HG03025 (cell line): ENCODE results near the gene ZNF804A.
"Not testable (repeated sequence)": the region's sequence is repeated elsewhere in the genome, so short reads cannot be mapped to it uniquely, and the experiment has no call there.

Source experiments
- ATAC-seq: cut with Tn5 transposase; IDR thresholded peaks from one replicate; pipeline ENCODE4 v1.9.1; 2021; ENCODE audit warnings: mild to moderate bottlenecking, moderate library complexity; ENCODE audit not compliant: unreplicated experiment, low FRiP score

Gene ZNF804A

GRCh38 chr2:184793176-184793575 lies 194.8 kb downstream of the ZNF804A start:
- ATAC-seq: no peak

GRCh38 chr2:184799379-184799778 lies 201.1 kb downstream of the ZNF804A start:
- ATAC-seq: no peak

GRCh38 chr2:184814421-184814820 lies 216.1 kb downstream of the ZNF804A start:
- ATAC-seq: no peak

GRCh38 chr2:184815824-184816223 lies 217.5 kb downstream of the ZNF804A start:
- no peak for ATAC-seq

- ATAC-seq: no peak
Observed at GRCh38 chr2:184824597-184824996, 226.3 kb downstream of the ZNF804A start.

- no peak for ATAC-seq
Observed at GRCh38 chr2:184830531-184830930, 232.2 kb downstream of the ZNF804A start.

- no peak for ATAC-seq
Observed at GRCh38 chr2:184834699-184835397, 236.5 kb downstream of the ZNF804A start.

GRCh38 chr2:184835398-184835715 lies 237.0 kb downstream of the ZNF804A start:
- no peak for ATAC-seq

- no peak for ATAC-seq
Observed at GRCh38 chr2:184847331-184847730, 249.0 kb downstream of the ZNF804A start.

GRCh38 chr2:184849516-184849915 lies 251.2 kb downstream of the ZNF804A start:
- ATAC-seq: no peak

- no peak for ATAC-seq
Observed at GRCh38 chr2:184851576-184851975, 253.2 kb downstream of the ZNF804A start.

- no peak for ATAC-seq
Observed at GRCh38 chr2:184859187-184859586, 260.9 kb downstream of the ZNF804A start.

DNA sequence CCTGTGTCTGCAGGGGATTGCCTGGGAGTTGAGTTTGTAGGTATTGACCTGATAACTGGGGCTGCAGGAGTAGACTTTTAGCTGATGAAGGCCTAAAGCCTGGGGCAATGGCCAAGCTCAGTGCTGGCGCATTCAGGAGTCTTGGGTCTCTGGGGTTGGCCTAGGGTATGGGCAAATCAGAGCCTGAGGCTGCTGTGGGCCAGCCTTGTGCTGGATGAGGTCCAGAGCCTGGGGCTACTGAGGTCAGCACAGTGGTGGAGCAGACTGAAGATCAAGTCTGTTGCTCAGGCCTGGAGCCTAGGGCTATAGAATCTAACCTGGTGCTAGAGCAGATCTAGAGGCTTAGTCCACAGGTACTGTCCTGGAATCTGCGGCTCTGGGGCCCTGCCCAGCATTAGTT lies 262.4 kb downstream of the ZNF804A start:
- ATAC-seq: no peak

GRCh38 chr2:184875212-184875611 lies 276.9 kb downstream of the ZNF804A start:
- ATAC-seq: no peak

DNA sequence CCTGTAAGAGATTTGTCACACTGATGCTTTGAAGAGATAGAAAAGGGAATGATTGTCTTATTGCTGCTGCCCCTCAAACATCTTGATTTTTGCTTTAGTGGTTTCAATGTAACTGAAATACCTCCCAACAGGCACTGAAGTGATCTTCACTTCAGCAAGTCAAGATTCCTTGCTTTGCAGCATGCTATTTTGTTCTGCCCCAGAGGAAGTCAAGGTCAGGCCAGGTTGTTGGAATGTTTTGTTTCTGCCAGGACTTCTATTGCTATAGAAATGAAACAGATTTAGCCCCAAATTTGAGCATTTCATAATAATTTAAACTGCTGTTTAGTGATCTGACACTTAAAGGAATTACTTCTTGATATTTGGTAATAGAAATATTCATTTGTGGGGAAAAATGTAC lies 277.6 kb downstream of the ZNF804A start:
- no peak for ATAC-seq

- ATAC-seq: no peak
Observed at GRCh38 chr2:184877909-184878308, 279.6 kb downstream of the ZNF804A start.

GRCh38 chr2:184879671-184880070 lies 281.3 kb downstream of the ZNF804A start:
- no peak for ATAC-seq

DNA sequence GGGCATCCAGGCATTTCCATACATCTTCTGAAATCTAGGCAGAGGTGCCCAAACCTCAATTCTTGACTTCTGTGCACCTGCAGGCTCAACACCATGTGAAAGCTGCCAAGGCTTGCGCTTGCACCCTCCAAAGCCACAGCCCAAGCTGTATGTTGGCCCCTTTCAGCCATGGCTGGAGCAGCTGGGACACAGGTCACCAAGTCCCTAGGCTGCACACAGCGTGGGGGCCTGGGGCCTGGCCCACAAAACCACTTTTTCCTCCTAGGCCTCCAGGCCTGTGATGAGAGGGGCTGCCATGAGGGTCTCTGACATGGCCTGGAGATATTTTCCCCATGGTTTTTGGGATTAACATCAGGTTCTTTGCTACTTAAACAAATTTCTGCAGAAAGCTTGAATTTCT lies 288.3 kb downstream of the ZNF804A start:
- ATAC-seq: not testable (repeated sequence)

- ATAC-seq: peak; percentile 49
Observed at GRCh38 chr2:184890311-184890710, 292.0 kb downstream of the ZNF804A start.

GRCh38 chr2:184904991-184905390 lies 306.7 kb downstream of the ZNF804A start:
- no peak for ATAC-seq

DNA sequence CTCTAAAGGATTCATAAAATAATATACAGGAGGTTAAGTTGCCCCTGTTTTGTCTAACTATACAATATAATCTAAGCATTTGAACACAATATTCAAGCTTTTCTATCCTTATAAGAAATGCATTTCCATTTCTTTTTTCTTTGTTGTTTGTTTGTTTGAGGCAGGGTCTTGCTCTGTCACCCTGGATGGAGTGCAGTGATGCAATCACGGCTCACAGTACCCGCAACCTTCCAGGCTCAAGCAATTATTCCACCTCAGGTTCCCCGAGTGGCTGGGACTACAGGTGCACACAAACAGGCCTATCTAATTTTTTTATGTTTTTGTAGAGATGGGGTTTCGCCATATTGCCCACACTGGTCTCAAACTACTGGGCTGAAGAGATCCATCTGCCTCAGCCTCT lies 307.8 kb downstream of the ZNF804A start:
- no peak for ATAC-seq

DNA sequence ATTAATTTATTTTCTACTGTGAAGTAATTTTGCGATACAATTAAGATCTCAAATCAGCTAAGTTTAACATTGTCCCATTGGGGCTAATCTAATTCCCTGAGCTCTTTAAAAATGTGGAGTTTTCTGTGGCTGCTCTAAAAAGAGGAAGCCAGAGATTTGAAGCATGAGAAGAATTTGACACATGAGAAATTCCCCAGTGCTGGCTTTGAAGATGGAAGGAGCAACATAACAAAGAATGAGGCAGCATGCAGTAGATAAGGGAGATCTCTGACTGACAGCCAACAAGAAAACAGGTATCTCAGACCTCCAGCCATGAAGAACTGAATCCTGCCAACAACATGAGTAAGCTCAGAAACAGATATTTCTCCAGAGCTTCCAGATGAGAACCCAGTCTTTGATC lies 308.4 kb downstream of the ZNF804A start:
- no peak for ATAC-seq

DNA sequence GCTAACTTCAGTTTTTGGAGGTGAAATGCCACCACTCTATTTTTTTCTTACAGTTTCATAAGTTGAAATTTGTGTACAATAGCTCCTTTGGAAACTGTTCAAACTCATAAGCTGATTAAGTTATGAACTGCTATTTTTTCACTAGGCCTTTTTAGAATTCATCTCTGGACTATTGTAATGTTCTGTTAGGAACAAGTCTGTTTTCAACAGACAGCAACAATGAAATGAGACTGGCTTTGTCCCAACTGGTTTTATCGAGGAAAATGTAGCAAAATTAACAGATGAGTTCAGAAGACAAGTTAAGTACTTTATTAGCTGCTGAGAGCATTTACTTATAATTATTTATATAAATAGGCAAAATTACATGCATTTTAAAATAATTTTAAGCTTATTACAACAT lies 310.6 kb downstream of the ZNF804A start:
- ATAC-seq: no peak
